H9 (cell line): ENCODE measurements around the gene DNAAF5. TPM values are rescaled to one million over a fixed set of nuclear protein-coding genes. Genes with fewer than 3 reads are reported as not detected.
A peak's percentile ranks its signal among the peaks of the same experiment; 100 is the strongest.

Experiments
- DNase-seq: peaks from one replicate; pipeline ENCODE4 v3.0.0-alpha.2; 2017
- H2AFZ ChIP-seq: one replicate; pipeline ENCODE4 v1.6.1; 2013; ENCODE audit warnings: mild to moderate bottlenecking, low read length, control low read depth, moderate library complexity
- H2AK5ac ChIP-seq: 2 replicates; pipeline ENCODE4 v1.6.1; 2013; ENCODE audit warnings: low read length, control low read depth, mixed read lengths; ENCODE audit not compliant: insufficient read length
- H2BK120ac ChIP-seq: one replicate; pipeline ENCODE4 v1.6.1; 2013; ENCODE audit warnings: low read depth, mild to moderate bottlenecking, low read length, control low read depth, inconsistent platforms; ENCODE audit not compliant: poor library complexity, severe bottlenecking
- H2BK12ac ChIP-seq: 2 replicates; pipeline ENCODE4 v1.6.1; 2013; ENCODE audit warnings: low read length, control low read depth, mixed read lengths, low read depth; ENCODE audit not compliant: insufficient read length
- H2BK15ac ChIP-seq: 2 replicates; pipeline ENCODE4 v1.6.1; 2013; ENCODE audit warnings: low read depth, low read length, control low read depth
- H2BK20ac ChIP-seq: one replicate; pipeline ENCODE4 v1.6.1; 2013; ENCODE audit warnings: low read depth, mild to moderate bottlenecking, low read length, control low read depth, inconsistent platforms; ENCODE audit not compliant: poor library complexity, severe bottlenecking
- H2BK5ac ChIP-seq: 2 replicates; pipeline ENCODE4 v1.6.1; 2013; ENCODE audit warnings: low read length, control low read depth, mixed read lengths; ENCODE audit not compliant: insufficient read length
- H3K14ac ChIP-seq: 2 replicates; pipeline ENCODE4 v1.6.1; 2013; ENCODE audit warnings: low read length, control low read depth; ENCODE audit not compliant: insufficient read depth
- H3K18ac ChIP-seq: 2 replicates; pipeline ENCODE4 v1.6.1; 2013; ENCODE audit warnings: low read depth, mild to moderate bottlenecking, mixed read lengths, low read length, control low read depth; ENCODE audit not compliant: insufficient read length
- H3K23ac ChIP-seq: 2 replicates; pipeline ENCODE4 v1.6.1; 2013; ENCODE audit warnings: low read length, control low read depth, mixed read lengths, low read depth; ENCODE audit not compliant: insufficient read length
- H3K23me2 ChIP-seq: 2 replicates; pipeline ENCODE4 v1.6.1; 2013; ENCODE audit warnings: low read depth, mild to moderate bottlenecking, mixed read lengths, low read length, control low read depth; ENCODE audit not compliant: insufficient read length, poor library complexity, severe bottlenecking
- H3K27ac ChIP-seq: 2 replicates; pipeline ENCODE4 v1.5.1; 2013; ENCODE audit warnings: low read length, control low read depth, mixed read lengths, low read depth; ENCODE audit not compliant: insufficient read length
- H3K27me3 ChIP-seq: 2 replicates; pipeline ENCODE4 v1.6.1; 2013; ENCODE audit warnings: low read length, control low read depth, inconsistent platforms; ENCODE audit not compliant: insufficient read depth
- H3K4ac ChIP-seq: 2 replicates; pipeline ENCODE4 v1.6.1; 2013; ENCODE audit warnings: low read depth, mild to moderate bottlenecking, control low read depth, inconsistent platforms, low read length, moderate library complexity
- H3K4me1 ChIP-seq: 2 replicates; pipeline ENCODE4 v1.6.1; 2013; ENCODE audit warnings: low read length, control low read depth, inconsistent platforms; ENCODE audit not compliant: insufficient read depth
- H3K4me2 ChIP-seq: 2 replicates; pipeline ENCODE4 v1.6.1; 2013; ENCODE audit warnings: low read length, control low read depth, mixed read lengths; ENCODE audit not compliant: insufficient read length, insufficient read depth
- H3K56ac ChIP-seq: 2 replicates; pipeline ENCODE4 v1.6.1; 2013; ENCODE audit warnings: low read depth, mild to moderate bottlenecking, mixed read lengths, low read length, control low read depth; ENCODE audit not compliant: insufficient read length
- H3K79me1 ChIP-seq: 2 replicates; pipeline ENCODE4 v1.6.1; 2013; ENCODE audit warnings: low read depth, mild to moderate bottlenecking, moderate library complexity, low read length, control low read depth, inconsistent platforms; ENCODE audit not compliant: insufficient read depth, poor library complexity, severe bottlenecking
- H3K79me2 ChIP-seq: 2 replicates; pipeline ENCODE4 v1.6.1; 2013; ENCODE audit warnings: low read length, control low read depth, inconsistent platforms; ENCODE audit not compliant: insufficient read depth
- H3K9ac ChIP-seq: 2 replicates; pipeline ENCODE4 v1.6.1; 2013; ENCODE audit warnings: low read length, control low read depth, mixed read lengths; ENCODE audit not compliant: insufficient read length; ENCODE audit errors: extremely low read depth
- H3K9me3 ChIP-seq: one replicate; pipeline ENCODE4 v1.6.1; 2013; ENCODE audit warnings: low read depth, low read length, inconsistent platforms; ENCODE audit not compliant: control insufficient read depth
- H3T11ph ChIP-seq: one replicate; pipeline ENCODE4 v1.6.1; 2013; ENCODE audit warnings: mild to moderate bottlenecking, low read length, control low read depth, inconsistent platforms
- H4K20me1 ChIP-seq: one replicate; pipeline ENCODE4 v1.6.1; 2013; ENCODE audit not compliant: control insufficient read depth, insufficient read length, insufficient read depth
- H4K5ac ChIP-seq: 2 replicates; pipeline ENCODE4 v1.6.1; 2013; ENCODE audit warnings: low read depth, mild to moderate bottlenecking, mixed read lengths, low read length, control low read depth; ENCODE audit not compliant: insufficient read length
- H4K8ac ChIP-seq: replicated peaks from 2 replicates; pipeline ENCODE4 v1.6.1; 2013; ENCODE audit warnings: low read length, control low read depth, mixed read lengths, low read depth; ENCODE audit not compliant: insufficient read length
- H4K91ac ChIP-seq: 2 replicates; pipeline ENCODE4 v1.6.1; 2013; ENCODE audit warnings: low read depth, mild to moderate bottlenecking, moderate library complexity, mixed read lengths, low read length, control low read depth; ENCODE audit not compliant: insufficient read length
- H3K27ac Mint-ChIP-seq, 3 experiments: 2 replicates in 2 of 3; 3 replicates in 1 of 3; pipeline ENCODE4 v1.8.0; 2020 to 2021; ENCODE audit warnings: mixed read lengths in 3 of 3, mild to moderate bottlenecking in 1 of 3, moderate library complexity in 1 of 3
- H3K27me3 Mint-ChIP-seq: 2 replicates; pipeline ENCODE4 v1.8.0; 2021; ENCODE audit warnings: low read depth, mild to moderate bottlenecking, moderate library complexity, mixed read lengths
- H3K36me3 Mint-ChIP-seq, 3 experiments: 2 replicates in 2 of 3; 3 replicates in 1 of 3; pipeline ENCODE4 v1.8.0; 2020 to 2021; ENCODE audit warnings: low read depth in 3 of 3, mixed read lengths in 3 of 3; ENCODE audit not compliant: insufficient read depth in 1 of 3
- H3K4me1 Mint-ChIP-seq, 2 experiments: 2 replicates each; pipeline ENCODE4 v1.8.0; 2020; ENCODE audit warnings: mixed read lengths in 2 of 2
- H3K4me3 Mint-ChIP-seq, 2 experiments: 2 replicates in 1 of 2; 3 replicates in 1 of 2; pipeline ENCODE4 v1.8.0; 2020 to 2021; ENCODE audit warnings: mild to moderate bottlenecking in 2 of 2, mixed read lengths in 2 of 2, moderate library complexity in 1 of 2
- H3K9me3 Mint-ChIP-seq, 2 experiments: 2 replicates in 1 of 2; 3 replicates in 1 of 2; pipeline ENCODE4 v1.8.0; 2020; ENCODE audit warnings: mild to moderate bottlenecking in 2 of 2, mixed read lengths in 2 of 2, moderate library complexity in 1 of 2
- WGBS: extraction: QIAGEN DNeasy Blood & Tissue Kit; methylation state at CpG from one replicate; pipeline ENCODE4 v1.1.7; 2013; ENCODE audit warnings: missing lambda C conversion rate, low lambda C conversion rate, mixed read lengths; ENCODE audit not compliant: insufficient read length; ENCODE audit errors: extremely low coverage; 5-methylcytosine and 5-hydroxymethylcytosine counted together
- total RNA-seq: library from RNA; stranded (reverse); gene quantifications from 2 replicates; pipeline ENCODE4 v1.2.1, GENCODE V29; 2021
- TF ChIP-seq, protein P1 (sequence below): fragments of 200-600 bp; sonication (generic); conservative IDR thresholded peaks from 3 replicates; pipeline ENCODE4 v1.8.0; 2021; ENCODE audit warnings: antibody characterized with exemption, mild to moderate bottlenecking

DNAAF5 gene
- total RNA-seq, 1 experiment from 2014 or later: 43.5 TPM

DNA sequence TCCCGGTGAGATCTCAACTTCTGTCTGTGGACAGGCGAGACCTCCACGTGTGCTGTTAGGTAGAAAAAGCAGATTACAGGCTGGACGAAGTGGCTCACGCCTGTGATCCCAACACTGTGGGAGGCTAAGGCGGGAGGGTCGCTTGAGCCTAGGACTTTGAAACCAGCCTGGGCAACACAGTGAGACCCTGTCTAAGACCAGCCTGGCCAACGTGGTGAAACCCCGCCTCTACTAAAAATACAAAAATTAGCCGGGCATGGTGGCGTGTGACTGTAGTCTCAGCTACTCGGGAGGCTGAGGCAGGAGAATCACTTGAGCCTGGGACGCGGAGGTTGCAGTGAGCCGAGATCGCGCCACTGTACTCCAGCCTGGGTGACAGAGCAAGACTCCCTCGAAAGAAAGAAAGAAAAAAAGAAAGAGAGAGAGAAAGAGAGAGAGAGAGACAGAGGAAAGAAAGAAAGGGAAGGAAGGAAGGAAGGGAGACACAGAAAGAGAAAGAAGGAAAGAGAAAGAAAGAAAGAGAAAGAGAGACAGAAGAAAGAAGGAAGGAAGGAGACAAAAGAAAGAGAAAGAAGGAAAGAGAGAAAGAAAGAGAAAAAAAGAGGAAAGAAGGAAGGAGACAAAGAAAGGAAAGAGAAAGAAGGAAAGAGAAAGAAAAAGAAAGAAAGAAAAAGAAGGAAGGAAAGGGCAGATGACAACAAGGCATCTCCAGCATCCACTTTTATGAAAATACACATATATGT lies 76.2 kb downstream of the DNAAF5 start:
- H3K56ac ChIP-seq: no peak overlapping the region
- H3K27me3 ChIP-seq: no peaks in the 10 kb centered on the region
- no peak overlapping the region for H4K8ac ChIP-seq
- no peak overlapping the region for H2BK15ac ChIP-seq
- Mint-ChIP-seq H3K4me3 (no peak overlapping the region), H3K27ac (peak overlapping the region in 2 of 3 experiments; percentile 46 to 71; a peak in 5 of 7 replicates), H3K4me1 (peaks cover 2 to 3% of the 10 kb centered on the region in 2 experiments; a peak in 2 of 4 replicates), H3K27me3 (no peaks in the 10 kb centered on the region), H3K36me3 (peaks cover 4 to 8% (median 7%) of the 10 kb centered on the region in 3 experiments; a peak in 6 of 7 replicates), H3K9me3 (peaks cover 12 to 14% of the 10 kb centered on the region in 2 experiments)
- no peaks in the 10 kb centered on the region for H3K23me2 ChIP-seq
- no peaks in the 10 kb centered on the region for H3K9me3 ChIP-seq
- H3K4me2 ChIP-seq: no peak overlapping the region
- no peak overlapping the region for H3K27ac ChIP-seq
- no peak overlapping the region for H2BK120ac ChIP-seq
- no peak for DNase-seq
- H2BK5ac ChIP-seq: no peak overlapping the region
- no peak overlapping the region for H2AK5ac ChIP-seq
- H3K79me2 ChIP-seq: no peaks in the 10 kb centered on the region
- H2BK12ac ChIP-seq: no peak overlapping the region
- H3K4ac ChIP-seq: no peak overlapping the region
- H4K20me1 ChIP-seq: no peaks in the 10 kb centered on the region
- H4K91ac ChIP-seq: no peak overlapping the region
- no peak overlapping the region for H3K18ac ChIP-seq
- TF ChIP-seq, protein P1, sequence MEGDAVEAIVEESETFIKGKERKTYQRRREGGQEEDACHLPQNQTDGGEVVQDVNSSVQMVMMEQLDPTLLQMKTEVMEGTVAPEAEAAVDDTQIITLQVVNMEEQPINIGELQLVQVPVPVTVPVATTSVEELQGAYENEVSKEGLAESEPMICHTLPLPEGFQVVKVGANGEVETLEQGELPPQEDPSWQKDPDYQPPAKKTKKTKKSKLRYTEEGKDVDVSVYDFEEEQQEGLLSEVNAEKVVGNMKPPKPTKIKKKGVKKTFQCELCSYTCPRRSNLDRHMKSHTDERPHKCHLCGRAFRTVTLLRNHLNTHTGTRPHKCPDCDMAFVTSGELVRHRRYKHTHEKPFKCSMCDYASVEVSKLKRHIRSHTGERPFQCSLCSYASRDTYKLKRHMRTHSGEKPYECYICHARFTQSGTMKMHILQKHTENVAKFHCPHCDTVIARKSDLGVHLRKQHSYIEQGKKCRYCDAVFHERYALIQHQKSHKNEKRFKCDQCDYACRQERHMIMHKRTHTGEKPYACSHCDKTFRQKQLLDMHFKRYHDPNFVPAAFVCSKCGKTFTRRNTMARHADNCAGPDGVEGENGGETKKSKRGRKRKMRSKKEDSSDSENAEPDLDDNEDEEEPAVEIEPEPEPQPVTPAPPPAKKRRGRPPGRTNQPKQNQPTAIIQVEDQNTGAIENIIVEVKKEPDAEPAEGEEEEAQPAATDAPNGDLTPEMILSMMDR: no peak
- H3T11ph ChIP-seq: no peak overlapping the region
- peak overlapping the region; percentile 72 for H4K5ac ChIP-seq
- no peak overlapping the region for H2BK20ac ChIP-seq
- H3K79me1 ChIP-seq: no peaks in the 10 kb centered on the region
- no CpG with 5 or more reads among the region's 18 CpGs for WGBS
- H3K23ac ChIP-seq: no peak overlapping the region
- no peak overlapping the region for H3K9ac ChIP-seq
- H2AFZ ChIP-seq: no peak overlapping the region
- no peak overlapping the region for H3K14ac ChIP-seq
- no peaks in the 10 kb centered on the region; the same call in 1 of the 2 replicates for H3K4me1 ChIP-seq
